GM13976 (cell line): ENCODE data around the gene NAT9.

Experiments
- DNase-seq: peaks from one replicate; pipeline ENCODE4 v3.0.0; 2012; ENCODE audit warnings: low spot score
- CTCF ChIP-seq: IDR thresholded peaks from 2 replicates; pipeline ENCODE4 v1.5.1; 2012; ENCODE audit warnings: borderline replicate concordance, mild to moderate bottlenecking; ENCODE audit not compliant: insufficient read depth; ENCODE audit errors: extremely low read depth, missing control alignments, control extremely low read depth
- in situ Hi-C: fragments of 300-500 bp; cut with MboI; formaldehyde crosslinking; loops from one replicate; pipeline ENCODE4 v1.12.0; 2022; ENCODE audit warnings: low sequenced_read_pairs, mixed read lengths, inconsistent platforms; ENCODE audit not compliant: unreplicated experiment

NAT9 gene

GRCh38 chr17:74770498-74771318 lies 5.4 kb downstream of the NAT9 start:
- DNase-seq, result peak; percentile 84
- TF ChIP-seq CTCF, result peak; percentile 93
- in situ Hi-C loops, result no loop called here

- no peak for DNase-seq
- in situ Hi-C loops, result no loop called here
- no peak for TF ChIP-seq CTCF
Observed at GRCh38 chr17:74769856-74770497, 6.2 kb downstream of the NAT9 start.

DNA sequence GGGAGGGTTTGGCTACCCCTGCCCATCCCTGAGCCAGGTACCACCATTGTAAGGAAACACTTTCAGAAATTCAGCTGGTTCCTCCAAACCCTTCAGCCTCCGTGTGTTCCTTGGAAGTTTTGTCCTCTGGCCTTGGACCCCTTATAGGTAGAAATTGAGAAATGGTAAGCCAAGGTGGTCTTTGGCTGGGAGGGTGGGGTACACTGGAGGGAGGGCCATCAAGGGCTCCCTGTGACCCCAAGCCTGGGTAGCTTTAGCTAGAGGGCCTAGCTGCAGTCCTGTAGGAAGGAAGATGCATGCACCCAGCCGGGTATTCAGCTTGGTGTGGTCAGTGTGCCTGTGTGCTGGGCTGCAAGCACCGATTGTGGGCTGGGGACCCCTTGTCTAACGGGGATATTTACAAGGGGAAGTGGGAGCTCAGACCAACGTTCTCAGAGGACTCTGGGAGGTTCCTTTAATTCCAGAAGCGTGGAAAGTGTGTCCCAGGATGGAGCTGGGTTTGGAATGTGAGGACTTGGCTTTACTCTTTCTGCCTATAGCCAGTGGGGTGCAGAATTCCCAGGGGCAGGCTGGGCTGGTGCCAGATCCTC lies 6.8 kb downstream of the NAT9 start:
- no peak for DNase-seq
- no peak for TF ChIP-seq CTCF
- in situ Hi-C loops, result no loop called here

- in situ Hi-C loops, result no loop called here
- DNase-seq, result no peak
- no peak for TF ChIP-seq CTCF
Observed at GRCh38 chr17:74768763-74769114, 7.4 kb downstream of the NAT9 start.

- in situ Hi-C loops, result no loop called here
- TF ChIP-seq CTCF, result no peak
- no peak for DNase-seq
Observed at GRCh38 chr17:74768069-74768762, 7.9 kb downstream of the NAT9 start.

DNA sequence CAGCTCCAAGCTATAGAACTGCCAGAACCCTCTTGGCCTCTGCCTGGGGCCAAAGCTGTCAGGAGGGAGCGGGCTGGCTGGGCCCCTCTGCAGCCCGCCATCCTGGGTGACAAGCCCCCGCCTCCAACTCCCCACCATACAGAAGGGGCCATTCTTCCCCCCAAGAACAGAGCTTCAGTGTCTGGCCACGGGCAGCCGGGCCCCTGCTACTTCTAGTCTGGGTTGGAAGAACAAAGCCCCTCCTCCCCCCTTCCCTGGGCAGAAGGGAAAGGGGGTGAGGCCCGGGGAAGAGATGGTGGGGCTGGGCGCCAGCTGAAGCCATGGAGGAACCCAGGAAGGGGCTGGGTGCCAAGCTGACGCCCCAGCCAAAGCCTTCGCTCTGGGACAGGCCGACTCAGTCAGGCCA lies 9.0 kb downstream of the NAT9 start:
- DNase-seq, result no peak
- in situ Hi-C loops, result no loop called here
- no peak for TF ChIP-seq CTCF
